Stomach (tissue), 9 donors: ENCODE measurements around the gene SH3RF3. TPM values are rescaled to one million over a fixed set of nuclear protein-coding genes. Genes with fewer than 3 reads are reported as not detected.
A peak's percentile ranks its signal among the peaks of the same experiment; 100 is the strongest.

Experiments used
- DNase-seq, 2 donors: peaks; one replicate each; pipeline versions ENCODE4 v3.0.0 to v3.0.0-alpha.2; 2013 to 2019
- H3K27ac ChIP-seq, 5 donors: fragments of 200-600 bp in 4 of 5; sonication (generic) in 4 of 5; one replicate each; pipeline ENCODE4 v1.5.1; 2013 to 2019; ENCODE audit warnings: mild to moderate bottlenecking in 1 of 5, moderate library complexity in 1 of 5
- H3K27me3 ChIP-seq, 3 donors: fragments of 200-600 bp; sonication (generic); one replicate each; pipeline ENCODE4 v1.5.1; 2017 to 2019; ENCODE audit warnings: mixed run types in 1 of 3
- H3K36me3 ChIP-seq, 4 donors: fragments of 200-600 bp; sonication (generic); 1 replicate in 3 of 4; 2 replicates in 1 of 4; pipeline ENCODE4 v1.5.1; 2016 to 2019
- H3K4me1 ChIP-seq, 4 donors: fragments of 200-600 bp; sonication (generic); one replicate each; pipeline ENCODE4 v1.5.1; 2016 to 2019
- H3K4me3 ChIP-seq, 4 donors: fragments of 200-600 bp; sonication (generic) in 3 of 4; one replicate each; pipeline ENCODE4 v1.5.1; 2016 to 2019; ENCODE audit warnings: mild to moderate bottlenecking in 1 of 4
- H3K9me3 ChIP-seq, 4 donors: fragments of 200-600 bp; sonication (generic); one replicate each; pipeline ENCODE4 v1.5.1; 2016 to 2019
- EP300 ChIP-seq: sonication (generic); formaldehyde crosslinking; IDR thresholded peaks from one replicate; pipeline ENCODE4 v1.6.1; 2017; ENCODE audit warnings: antibody characterized with exemption
- POLR2A ChIP-seq, 4 donors: fragments of 450-650 bp; IDR thresholded peaks; one replicate each; pipeline ENCODE4 v1.6.1; 2016; ENCODE audit warnings: antibody characterized with exemption in 4 of 4, control low read depth in 2 of 4, mild to moderate bottlenecking in 1 of 4, moderate library complexity in 1 of 4
- POLR2AphosphoS5 ChIP-seq, 3 donors: sonication (generic); formaldehyde crosslinking; IDR thresholded peaks; one replicate each; pipeline ENCODE4 v1.6.1; 2016; ENCODE audit warnings: antibody characterized with exemption in 3 of 3
- WGBS, 5 donors: extraction: QIAGEN DNeasy Blood & Tissue Kit in 3 of 5; methylation state at CpG; one replicate each; pipeline versions ENCODE4 v1.1.5 to v1.1.7; 2013 to 2018; 5-methylcytosine and 5-hydroxymethylcytosine counted together
- intact Hi-C: fragments of 100-400 bp; cut with DNase I; formaldehyde crosslinking; loops from one replicate; pipeline ENCODE4 v1.15.1; 2023; ENCODE audit warnings: low total_unique reads
- polyA plus RNA-seq, 3 donors: library from polyadenylated mRNA; stranded (reverse); fragments of 200-250 nt; gene quantifications; one replicate each; pipeline ENCODE4 v1.2.3, GENCODE V29; 2013
- total RNA-seq, 5 donors: library from RNA; depleted of rRNA; stranded (reverse); fragments of >200 nt; gene quantifications; one replicate each; pipeline versions ENCODE4 v1.1.0 to v1.2.3, GENCODE V29; 2014 to 2016
- TF ChIP-seq, protein P1 (sequence below), 7 experiments: fragments of 450-650 bp in 4 of 7; fragments of 200-600 bp in 3 of 7; sonication (generic) in 3 of 7; IDR thresholded peaks; one replicate each; pipeline ENCODE4 v1.5.1; 2016 to 2019; ENCODE audit warnings: antibody characterized with exemption in 7 of 7, control low read depth in 2 of 7, mild to moderate bottlenecking in 1 of 7
- donor health status: healthy with polysubstance abuse.
- donor health status: Bipolar disorder and iron deficiency.
- donor health status: healthy.

SH3RF3 gene
- total and polyA plus RNA-seq, 8 donors, result 0.87 to 11.1 (median 4.4) TPM

DNA sequence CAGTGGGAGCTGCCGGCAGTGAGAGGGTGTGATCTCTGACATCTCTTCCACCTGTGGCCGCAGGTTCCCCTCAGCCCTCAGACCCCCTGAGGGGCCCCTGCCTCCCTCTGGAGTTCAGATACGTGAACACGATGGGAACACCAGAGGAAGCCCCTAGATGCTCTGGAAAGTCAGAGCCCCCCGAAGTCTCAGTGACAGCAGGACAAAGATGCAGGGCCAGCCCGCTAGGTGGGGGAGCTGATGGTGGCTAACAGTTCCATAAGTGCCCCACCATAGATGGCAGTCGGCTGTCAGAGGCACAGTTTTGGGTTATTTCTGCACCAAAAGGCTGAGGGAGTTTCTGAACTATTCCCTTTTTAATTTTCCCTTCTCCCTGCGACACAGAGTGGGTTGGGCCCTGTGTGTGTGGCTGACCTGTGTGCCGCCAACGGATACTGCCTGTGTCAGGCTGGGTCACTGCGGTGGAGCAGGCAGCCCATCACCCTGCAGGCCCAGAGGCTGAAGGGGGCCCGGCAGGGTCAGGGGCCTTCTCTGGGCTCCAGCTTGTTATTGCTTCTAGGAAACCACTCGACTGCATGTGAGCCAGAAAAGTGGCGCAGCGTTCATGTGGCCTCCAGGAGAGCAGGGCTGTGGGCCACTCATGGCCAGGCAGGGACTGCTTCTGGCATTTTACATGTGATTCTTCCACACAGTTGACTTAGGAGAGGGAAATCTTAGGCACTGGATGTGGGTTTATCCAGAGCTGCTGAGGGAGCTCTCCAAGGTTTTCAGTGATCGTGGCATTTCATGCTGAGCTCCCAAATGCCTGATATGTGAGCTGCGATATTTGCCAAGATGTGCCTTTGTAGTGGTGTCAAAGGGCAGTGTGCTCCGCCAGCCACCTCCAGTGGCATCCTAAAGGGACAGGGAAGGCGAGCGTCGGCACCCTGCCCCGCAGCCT is 225.1 kb downstream of the SH3RF3 start:
- H3K27ac ChIP-seq, result no peak overlapping the region
- peaks cover 13 to 33% (median 27%) of the 10 kb centered on the region in 4 donors for H3K4me1 ChIP-seq
- DNase-seq, result peak in 1 of 2 donors; percentile 18
- TF ChIP-seq POLR2A (IDR thresholded peaks at IDR 0.05) (no peak), POLR2AphosphoS5 (IDR thresholded peaks at IDR 0.05) (no peak), EP300 (no peak)
- TF ChIP-seq, protein P1, sequence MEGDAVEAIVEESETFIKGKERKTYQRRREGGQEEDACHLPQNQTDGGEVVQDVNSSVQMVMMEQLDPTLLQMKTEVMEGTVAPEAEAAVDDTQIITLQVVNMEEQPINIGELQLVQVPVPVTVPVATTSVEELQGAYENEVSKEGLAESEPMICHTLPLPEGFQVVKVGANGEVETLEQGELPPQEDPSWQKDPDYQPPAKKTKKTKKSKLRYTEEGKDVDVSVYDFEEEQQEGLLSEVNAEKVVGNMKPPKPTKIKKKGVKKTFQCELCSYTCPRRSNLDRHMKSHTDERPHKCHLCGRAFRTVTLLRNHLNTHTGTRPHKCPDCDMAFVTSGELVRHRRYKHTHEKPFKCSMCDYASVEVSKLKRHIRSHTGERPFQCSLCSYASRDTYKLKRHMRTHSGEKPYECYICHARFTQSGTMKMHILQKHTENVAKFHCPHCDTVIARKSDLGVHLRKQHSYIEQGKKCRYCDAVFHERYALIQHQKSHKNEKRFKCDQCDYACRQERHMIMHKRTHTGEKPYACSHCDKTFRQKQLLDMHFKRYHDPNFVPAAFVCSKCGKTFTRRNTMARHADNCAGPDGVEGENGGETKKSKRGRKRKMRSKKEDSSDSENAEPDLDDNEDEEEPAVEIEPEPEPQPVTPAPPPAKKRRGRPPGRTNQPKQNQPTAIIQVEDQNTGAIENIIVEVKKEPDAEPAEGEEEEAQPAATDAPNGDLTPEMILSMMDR (IDR thresholded peaks at IDR 0.05), result no peak
- 93 to 95% (median 95%) methylated on average over 21 to 22 of the region's 22 CpGs for WGBS, 5 donors
- no peaks in the 10 kb centered on the region for H3K36me3 ChIP-seq
- H3K9me3 ChIP-seq, result peaks cover 0 to 3% (median 0%) of the 10 kb centered on the region in 4 donors
- H3K27me3 ChIP-seq, result no peaks in the 10 kb centered on the region
- no peak overlapping the region for H3K4me3 ChIP-seq
- intact Hi-C loops, result no loop called here

DNA sequence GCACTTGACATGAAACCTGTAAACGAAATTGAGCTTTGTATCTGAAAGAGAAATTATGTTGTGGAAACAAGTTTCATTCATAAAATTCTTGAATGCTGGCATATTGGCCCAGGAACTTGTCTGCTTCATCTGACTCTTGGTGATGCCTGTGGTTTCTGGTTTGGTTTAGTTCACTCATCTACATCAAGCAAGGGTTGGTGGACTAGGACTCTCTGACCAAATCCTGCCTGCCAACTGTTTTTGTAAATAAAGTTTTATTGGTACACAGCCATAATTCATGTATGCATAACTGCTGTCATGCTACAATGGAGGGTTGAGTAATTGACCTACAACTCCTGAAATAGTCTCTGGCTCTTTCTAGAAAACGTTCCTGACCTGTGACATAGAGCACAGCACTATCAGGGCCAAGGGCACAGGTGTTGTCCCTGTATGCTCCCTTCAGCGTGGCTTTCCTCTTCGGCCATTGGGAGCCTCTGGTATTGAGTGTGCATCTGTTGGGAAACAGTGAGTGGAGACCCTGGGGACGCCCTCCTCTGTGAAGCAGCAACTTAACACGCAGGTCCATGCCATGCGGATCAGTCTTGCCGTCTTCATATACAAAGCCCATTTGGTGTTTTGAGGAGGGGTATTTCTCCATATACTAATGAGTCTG is 226.3 kb downstream of the SH3RF3 start:
- WGBS, 5 donors, result 84 to 87% (median 86%) methylated on average over 8 of the region's 8 CpGs
- DNase-seq, result peak in 1 of 2 donors; percentile 9
- peaks cover 0 to 6% (median 2%) of the 10 kb centered on the region in 4 donors for H3K9me3 ChIP-seq
- TF ChIP-seq, protein P1 (IDR thresholded peaks at IDR 0.05), result no peak
- TF ChIP-seq POLR2A (IDR thresholded peaks at IDR 0.05), result no peak
- no peak for TF ChIP-seq POLR2AphosphoS5 (IDR thresholded peaks at IDR 0.05)
- no peak for TF ChIP-seq EP300
- no peak overlapping the region for H3K27ac ChIP-seq
- H3K36me3 ChIP-seq, result no peaks in the 10 kb centered on the region
- intact Hi-C loops, result no loop called here
- no peak overlapping the region for H3K4me3 ChIP-seq
- H3K27me3 ChIP-seq, result no peaks in the 10 kb centered on the region
- peaks cover 13 to 21% (median 15%) of the 10 kb centered on the region in 4 donors for H3K4me1 ChIP-seq

DNA sequence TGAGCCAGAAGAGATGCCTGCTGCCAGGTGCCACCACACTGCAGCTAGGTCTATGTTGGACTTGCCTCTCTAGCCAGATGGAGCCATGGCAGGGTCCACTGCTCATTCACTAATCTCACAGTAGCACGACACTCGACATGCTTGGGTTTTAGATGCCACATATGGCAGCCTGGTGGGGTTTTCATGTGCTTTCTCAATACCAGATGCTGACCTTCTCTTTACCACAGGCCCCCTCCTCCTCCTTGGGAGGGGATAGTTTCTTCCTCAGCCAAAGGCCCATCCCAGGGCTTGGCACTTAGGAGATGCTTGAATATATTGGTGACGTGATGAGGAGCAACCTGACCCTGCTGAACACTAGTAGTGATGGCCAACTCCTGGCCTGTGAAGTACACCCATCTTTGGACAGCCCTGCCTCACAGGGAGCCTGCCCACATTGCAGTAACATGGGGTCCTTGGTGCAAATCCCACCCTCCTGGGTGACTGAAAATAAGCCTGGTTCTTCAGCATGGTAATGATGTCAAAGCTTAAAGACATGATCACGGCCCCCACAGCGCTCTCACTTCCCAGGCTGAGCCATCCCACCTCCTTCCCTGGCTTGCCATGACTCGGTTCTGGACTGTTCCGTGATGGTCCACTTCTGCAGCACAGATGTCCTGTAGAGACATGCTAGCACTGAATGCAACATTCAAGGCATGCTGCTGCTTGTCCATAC is 227.5 kb downstream of the SH3RF3 start:
- 87 to 96% (median 93%) methylated on average over 7 of the region's 7 CpGs for WGBS, 5 donors
- intact Hi-C loops, result no loop called here
- TF ChIP-seq, protein P1 (IDR thresholded peaks at IDR 0.05), result no peak
- TF ChIP-seq EP300 (no peak), POLR2AphosphoS5 (IDR thresholded peaks at IDR 0.05) (no peak), POLR2A (IDR thresholded peaks at IDR 0.05) (no peak)
- Histone ChIP-seq H3K4me1 (peaks cover 2 to 9% (median 4%) of the 10 kb centered on the region in 4 donors), H3K36me3 (no peaks in the 10 kb centered on the region), H3K27ac (no peak overlapping the region), H3K4me3 (no peak overlapping the region), H3K27me3 (no peaks in the 10 kb centered on the region), H3K9me3 (peaks cover 0 to 6% (median 4%) of the 10 kb centered on the region in 4 donors)
- peak in 1 of 2 donors; percentile 18 for DNase-seq

DNA sequence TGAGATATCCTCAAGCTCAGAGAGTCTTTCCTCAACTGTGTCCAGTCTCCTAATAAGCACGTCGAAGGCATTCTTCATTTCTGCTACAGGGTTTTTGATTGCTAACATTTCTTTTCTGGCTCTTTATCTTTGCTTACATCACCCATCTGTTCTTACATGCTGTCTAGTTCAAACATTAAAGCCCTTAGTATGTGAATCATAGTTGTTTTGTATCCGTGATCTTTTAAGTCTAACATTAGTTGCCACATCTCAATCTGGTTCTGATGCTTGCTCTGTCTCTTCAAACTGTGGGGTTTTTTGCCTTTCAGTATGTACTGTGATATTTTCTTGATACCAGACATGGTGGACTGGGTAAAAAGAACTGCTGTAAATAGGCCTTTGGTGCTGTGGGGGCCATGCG is 235.2 kb downstream of the SH3RF3 start:
- WGBS, 5 donors, result 73 to 88% (median 82%) methylated on average over 4 of the region's 4 CpGs
- no peak overlapping the region for H3K4me3 ChIP-seq
- no peaks in the 10 kb centered on the region for H3K27me3 ChIP-seq
- no peak for TF ChIP-seq EP300
- TF ChIP-seq, protein P1 (IDR thresholded peaks at IDR 0.05), result no peak
- TF ChIP-seq POLR2AphosphoS5 (IDR thresholded peaks at IDR 0.05), result no peak
- intact Hi-C loops, result no loop called here
- H3K9me3 ChIP-seq, result peaks cover 0 to 6% (median 3%) of the 10 kb centered on the region in 4 donors
- no peaks in the 10 kb centered on the region for H3K4me1 ChIP-seq
- H3K27ac ChIP-seq, result no peak overlapping the region
- DNase-seq, result peak in 1 of 2 donors; percentile 4
- no peaks in the 10 kb centered on the region for H3K36me3 ChIP-seq
